ENCODE results near the gene DTNB.

- TF ChIP-seq POLR2A (IDR thresholded peaks at IDR 0.05) (no peak), CTCF (IDR thresholded peaks at IDR 0.05) (no peak)
These were observed 220.0 kb downstream of the DTNB start for GRCh38 chr2:25453199-25453905.

All from gastroesophageal sphincter (tissue), 3 donors.